ENCODE measurements around the gene SYNGAP1. TPM values are rescaled to one million over a fixed set of nuclear protein-coding genes. Genes with fewer than 3 reads are reported as not detected.

Gene SYNGAP1
- polyA plus RNA-seq, 1 donor from 2014 or later = 4.3 TPM

- Histone ChIP-seq H3K27ac (ENCODE audit: low read length) (no peak overlapping the region), H3F3A (ENCODE audit: insufficient read depth, low read length, poor library complexity, severe bottlenecking) (no peaks in the 10 kb centered on the region), H3K36me3 (ENCODE audit: insufficient read depth, low read length) (no peaks in the 10 kb centered on the region), H3K27me3 (ENCODE audit: insufficient read depth, low read depth, low read length) (no peaks in the 10 kb centered on the region), H3K4me3 (ENCODE audit: low read length) (no peak overlapping the region), H4K20me1 (ENCODE audit: insufficient read depth) (no peaks in the 10 kb centered on the region), H3K4me2 (ENCODE audit: low read length) (no peak overlapping the region), H3K9me2 (ENCODE audit: insufficient read depth, low read length) (no peaks in the 10 kb centered on the region), H3K9ac (ENCODE audit: low read length) (no peak overlapping the region), H2AFZ (ENCODE audit: low read depth, low read length) (no peak overlapping the region), H3K9me3 (ENCODE audit: low read length) (no peaks in the 10 kb centered on the region), H3K79me2 (replicated peaks; ENCODE audit: insufficient read depth, low read length) (no peaks in the 10 kb centered on the region)
- TF ChIP-seq EP300 (conservative IDR thresholded peaks at IDR 0.05; ENCODE audit: poor library complexity, severe bottlenecking) (no peak), EZH2 (IDR thresholded peaks at IDR 0.05; ENCODE audit: borderline replicate concordance, insufficient read depth, low read length, poor library complexity, severe bottlenecking) (no peak)
- TF ChIP-seq, protein P1, sequence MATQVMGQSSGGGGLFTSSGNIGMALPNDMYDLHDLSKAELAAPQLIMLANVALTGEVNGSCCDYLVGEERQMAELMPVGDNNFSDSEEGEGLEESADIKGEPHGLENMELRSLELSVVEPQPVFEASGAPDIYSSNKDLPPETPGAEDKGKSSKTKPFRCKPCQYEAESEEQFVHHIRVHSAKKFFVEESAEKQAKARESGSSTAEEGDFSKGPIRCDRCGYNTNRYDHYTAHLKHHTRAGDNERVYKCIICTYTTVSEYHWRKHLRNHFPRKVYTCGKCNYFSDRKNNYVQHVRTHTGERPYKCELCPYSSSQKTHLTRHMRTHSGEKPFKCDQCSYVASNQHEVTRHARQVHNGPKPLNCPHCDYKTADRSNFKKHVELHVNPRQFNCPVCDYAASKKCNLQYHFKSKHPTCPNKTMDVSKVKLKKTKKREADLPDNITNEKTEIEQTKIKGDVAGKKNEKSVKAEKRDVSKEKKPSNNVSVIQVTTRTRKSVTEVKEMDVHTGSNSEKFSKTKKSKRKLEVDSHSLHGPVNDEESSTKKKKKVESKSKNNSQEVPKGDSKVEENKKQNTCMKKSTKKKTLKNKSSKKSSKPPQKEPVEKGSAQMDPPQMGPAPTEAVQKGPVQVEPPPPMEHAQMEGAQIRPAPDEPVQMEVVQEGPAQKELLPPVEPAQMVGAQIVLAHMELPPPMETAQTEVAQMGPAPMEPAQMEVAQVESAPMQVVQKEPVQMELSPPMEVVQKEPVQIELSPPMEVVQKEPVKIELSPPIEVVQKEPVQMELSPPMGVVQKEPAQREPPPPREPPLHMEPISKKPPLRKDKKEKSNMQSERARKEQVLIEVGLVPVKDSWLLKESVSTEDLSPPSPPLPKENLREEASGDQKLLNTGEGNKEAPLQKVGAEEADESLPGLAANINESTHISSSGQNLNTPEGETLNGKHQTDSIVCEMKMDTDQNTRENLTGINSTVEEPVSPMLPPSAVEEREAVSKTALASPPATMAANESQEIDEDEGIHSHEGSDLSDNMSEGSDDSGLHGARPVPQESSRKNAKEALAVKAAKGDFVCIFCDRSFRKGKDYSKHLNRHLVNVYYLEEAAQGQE (IDR thresholded peaks at IDR 0.05; ENCODE audit: borderline replicate concordance) = no peak
Measured at GRCh38 chr6:33440649-33441309, 20.9 kb downstream of the SYNGAP1 start.

- TF ChIP-seq EZH2 (IDR thresholded peaks at IDR 0.05; ENCODE audit: borderline replicate concordance, insufficient read depth, low read length, poor library complexity, severe bottlenecking) = no peak
- Histone ChIP-seq H4K20me1 (ENCODE audit: insufficient read depth) (no peaks in the 10 kb centered on the region), H3K4me3 (ENCODE audit: low read length) (no peak overlapping the region), H3K27ac (ENCODE audit: low read length) (no peak overlapping the region), H3K27me3 (ENCODE audit: insufficient read depth, low read depth, low read length) (no peaks in the 10 kb centered on the region), H3K9ac (ENCODE audit: low read length) (no peak overlapping the region), H3K9me3 (ENCODE audit: low read length) (no peaks in the 10 kb centered on the region), H2AFZ (ENCODE audit: low read depth, low read length) (no peak overlapping the region), H3K36me3 (ENCODE audit: insufficient read depth, low read length) (no peaks in the 10 kb centered on the region), H3K79me2 (replicated peaks; ENCODE audit: insufficient read depth, low read length) (no peaks in the 10 kb centered on the region), H3F3A (ENCODE audit: insufficient read depth, low read length, poor library complexity, severe bottlenecking) (no peaks in the 10 kb centered on the region), H3K9me2 (ENCODE audit: insufficient read depth, low read length) (no peaks in the 10 kb centered on the region), H3K4me2 (ENCODE audit: low read length) (no peak overlapping the region)
Measured at GRCh38 chr6:33441457-33441856, 21.6 kb downstream of the SYNGAP1 start.

- Histone ChIP-seq H2AFZ (ENCODE audit: low read depth, low read length) (no peak overlapping the region), H3K36me3 (ENCODE audit: insufficient read depth, low read length) (no peaks in the 10 kb centered on the region), H3K27me3 (ENCODE audit: insufficient read depth, low read depth, low read length) (no peaks in the 10 kb centered on the region), H3K9me2 (ENCODE audit: insufficient read depth, low read length) (no peaks in the 10 kb centered on the region), H3K4me2 (ENCODE audit: low read length) (no peak overlapping the region), H3K9me3 (ENCODE audit: low read length) (no peaks in the 10 kb centered on the region), H3F3A (ENCODE audit: insufficient read depth, low read length, poor library complexity, severe bottlenecking) (no peaks in the 10 kb centered on the region), H3K9ac (ENCODE audit: low read length) (no peak overlapping the region), H4K20me1 (ENCODE audit: insufficient read depth) (no peaks in the 10 kb centered on the region), H3K27ac (ENCODE audit: low read length) (no peak overlapping the region), H3K4me3 (ENCODE audit: low read length) (no peak overlapping the region), H3K79me2 (replicated peaks; ENCODE audit: insufficient read depth, low read length) (no peaks in the 10 kb centered on the region)
- TF ChIP-seq SMC3 (conservative IDR thresholded peaks at IDR 0.05; ENCODE audit: poor library complexity) = no peak
Measured at GRCh38 chr6:33442283-33442682, 22.4 kb downstream of the SYNGAP1 start.

DNA sequence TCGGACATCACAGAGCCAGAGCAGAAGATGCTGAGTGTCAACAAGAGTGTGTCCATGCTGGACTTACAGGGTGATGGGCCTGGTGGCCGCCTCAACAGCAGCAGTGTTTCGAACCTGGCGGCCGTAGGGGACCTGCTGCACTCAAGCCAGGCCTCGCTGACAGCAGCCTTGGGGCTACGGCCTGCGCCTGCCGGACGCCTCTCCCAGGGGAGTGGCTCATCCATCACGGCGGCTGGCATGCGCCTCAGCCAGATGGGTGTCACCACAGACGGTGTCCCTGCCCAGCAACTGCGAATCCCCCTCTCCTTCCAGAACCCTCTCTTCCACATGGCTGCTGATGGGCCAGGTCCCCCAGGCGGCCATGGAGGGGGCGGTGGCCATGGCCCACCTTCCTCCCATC lies 23.2 kb downstream of the SYNGAP1 start:
- Histone ChIP-seq H3K4me3 (ENCODE audit: low read length) (no peak overlapping the region), H3K79me2 (replicated peaks; ENCODE audit: insufficient read depth, low read length) (no peaks in the 10 kb centered on the region), H3K9me2 (ENCODE audit: insufficient read depth, low read length) (no peaks in the 10 kb centered on the region), H3F3A (ENCODE audit: insufficient read depth, low read length, poor library complexity, severe bottlenecking) (no peaks in the 10 kb centered on the region), H4K20me1 (ENCODE audit: insufficient read depth) (no peaks in the 10 kb centered on the region), H3K9me3 (ENCODE audit: low read length) (no peaks in the 10 kb centered on the region), H3K36me3 (ENCODE audit: insufficient read depth, low read length) (no peaks in the 10 kb centered on the region), H3K9ac (ENCODE audit: low read length) (no peak overlapping the region), H3K27ac (ENCODE audit: low read length) (no peak overlapping the region), H2AFZ (ENCODE audit: low read depth, low read length) (no peak overlapping the region), H3K27me3 (ENCODE audit: insufficient read depth, low read depth, low read length) (no peaks in the 10 kb centered on the region), H3K4me2 (ENCODE audit: low read length) (no peak overlapping the region)
- TF ChIP-seq TAF1 (IDR thresholded peaks at IDR 0.05; ENCODE audit: low read depth) (no peak), EZH2 (IDR thresholded peaks at IDR 0.05; ENCODE audit: borderline replicate concordance, insufficient read depth, low read length, poor library complexity, severe bottlenecking) (no peak), POLR2AphosphoS5 (IDR thresholded peaks at IDR 0.05) (no peak), MXI1 (conservative IDR thresholded peaks at IDR 0.05; ENCODE audit: poor library complexity, severe bottlenecking) (no peak), EP300 (conservative IDR thresholded peaks at IDR 0.05; ENCODE audit: poor library complexity, severe bottlenecking) (no peak), RAD21 (conservative IDR thresholded peaks at IDR 0.05) (no peak), SMC3 (conservative IDR thresholded peaks at IDR 0.05; ENCODE audit: poor library complexity) (no peak)
- TF ChIP-seq, protein P1 (IDR thresholded peaks at IDR 0.05; ENCODE audit: borderline replicate concordance) = no peak

All from neural cell (in vitro differentiated cells).